Duodenal mucosa (tissue), 2 donors: ENCODE results near the gene KLF12.

Experiments
- H3K27ac ChIP-seq: one replicate; pipeline ENCODE4 v1.7.0; 2013; ENCODE audit warnings: low read depth, low read length
- H3K27me3 ChIP-seq, 2 donors: one replicate each; pipeline ENCODE4 v1.7.0; 2013; ENCODE audit warnings: low read length in 2 of 2, control low read depth in 1 of 2; ENCODE audit not compliant: insufficient read depth in 2 of 2, control insufficient read depth in 1 of 2
- H3K36me3 ChIP-seq, 2 donors: one replicate each; pipeline ENCODE4 v1.7.0; 2013; ENCODE audit warnings: low read length in 2 of 2, control low read depth in 1 of 2; ENCODE audit not compliant: insufficient read depth in 2 of 2, control insufficient read depth in 1 of 2
- H3K4me1 ChIP-seq, 2 donors: one replicate each; pipeline ENCODE4 v1.7.0; 2013; ENCODE audit warnings: low read length in 2 of 2, control low read depth in 1 of 2; ENCODE audit not compliant: insufficient read depth in 2 of 2, control insufficient read depth in 1 of 2
- H3K4me3 ChIP-seq, 2 donors: one replicate each; pipeline ENCODE4 v1.7.0; 2013; ENCODE audit warnings: low read length in 2 of 2, low read depth in 1 of 2
- H3K9ac ChIP-seq, 2 donors: one replicate each; pipeline ENCODE4 v1.7.0; 2013; ENCODE audit warnings: low read length in 2 of 2, low read depth in 1 of 2
- H3K9me3 ChIP-seq, 2 donors: one replicate each; pipeline ENCODE4 v1.7.0; 2013; ENCODE audit warnings: low read length in 2 of 2, control low read depth in 1 of 2; ENCODE audit not compliant: control insufficient read depth in 1 of 2

KLF12 gene

GRCh38 chr13:74104661-74105275 is 29.4 kb downstream of the KLF12 start:
- Histone ChIP-seq H3K4me3 (no peak overlapping the region), H3K36me3 (no peaks in the 10 kb centered on the region), H3K27me3 (no peaks in the 10 kb centered on the region), H3K4me1 (peaks cover 0 to 3% of the 10 kb centered on the region in 2 donors), H3K27ac (no peak overlapping the region), H3K9ac (no peak overlapping the region), H3K9me3 (no peaks in the 10 kb centered on the region)

GRCh38 chr13:74103970-74104555 is 30.1 kb downstream of the KLF12 start:
- Histone ChIP-seq H3K36me3 (no peaks in the 10 kb centered on the region), H3K4me3 (no peak overlapping the region), H3K9ac (no peak overlapping the region), H3K4me1 (no peaks in the 10 kb centered on the region), H3K27ac (no peak overlapping the region), H3K9me3 (no peaks in the 10 kb centered on the region), H3K27me3 (no peaks in the 10 kb centered on the region)

DNA sequence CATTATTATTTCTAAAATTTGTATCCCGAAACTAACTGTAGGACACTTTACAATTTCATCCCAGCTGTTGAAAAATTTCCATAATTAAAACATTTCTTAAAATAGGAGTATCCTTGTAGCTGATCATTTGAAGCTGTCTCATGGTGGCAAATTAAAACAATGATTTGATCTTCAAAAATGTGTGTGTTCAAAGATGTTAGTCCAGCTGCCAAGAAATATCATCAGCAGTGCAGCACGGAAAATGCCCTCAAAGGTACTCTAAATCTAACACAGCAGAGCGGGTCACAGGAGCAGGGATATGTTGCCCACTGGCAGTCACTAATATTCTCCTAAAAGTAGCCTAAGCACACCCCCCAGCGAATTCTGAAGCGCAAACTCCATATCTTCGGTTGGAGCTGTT is 31.0 kb downstream of the KLF12 start:
- Histone ChIP-seq H3K4me3 (no peak overlapping the region), H3K9ac (no peak overlapping the region), H3K9me3 (no peaks in the 10 kb centered on the region), H3K27ac (no peak overlapping the region), H3K36me3 (no peaks in the 10 kb centered on the region), H3K4me1 (no peaks in the 10 kb centered on the region), H3K27me3 (no peaks in the 10 kb centered on the region)

- no peaks in the 10 kb centered on the region for H3K9me3 ChIP-seq
- no peaks in the 10 kb centered on the region for H3K27me3 ChIP-seq
- H3K4me1 ChIP-seq, result no peaks in the 10 kb centered on the region
- H3K4me3 ChIP-seq, result no peak overlapping the region
- no peak overlapping the region for H3K27ac ChIP-seq
- H3K9ac ChIP-seq, result no peak overlapping the region
- no peaks in the 10 kb centered on the region for H3K36me3 ChIP-seq
Observed at GRCh38 chr13:74102691-74103090, 31.5 kb downstream of the KLF12 start.

GRCh38 chr13:74101436-74101835 is 32.8 kb downstream of the KLF12 start:
- Histone ChIP-seq H3K4me3 (no peak overlapping the region), H3K9me3 (no peaks in the 10 kb centered on the region), H3K27ac (no peak overlapping the region), H3K36me3 (no peaks in the 10 kb centered on the region), H3K27me3 (no peaks in the 10 kb centered on the region), H3K9ac (no peak overlapping the region), H3K4me1 (no peaks in the 10 kb centered on the region)

- no peaks in the 10 kb centered on the region for H3K9me3 ChIP-seq
- no peaks in the 10 kb centered on the region for H3K27me3 ChIP-seq
- no peak overlapping the region for H3K27ac ChIP-seq
Observed at GRCh38 chr13:74098077-74098476, 36.1 kb downstream of the KLF12 start.

DNA sequence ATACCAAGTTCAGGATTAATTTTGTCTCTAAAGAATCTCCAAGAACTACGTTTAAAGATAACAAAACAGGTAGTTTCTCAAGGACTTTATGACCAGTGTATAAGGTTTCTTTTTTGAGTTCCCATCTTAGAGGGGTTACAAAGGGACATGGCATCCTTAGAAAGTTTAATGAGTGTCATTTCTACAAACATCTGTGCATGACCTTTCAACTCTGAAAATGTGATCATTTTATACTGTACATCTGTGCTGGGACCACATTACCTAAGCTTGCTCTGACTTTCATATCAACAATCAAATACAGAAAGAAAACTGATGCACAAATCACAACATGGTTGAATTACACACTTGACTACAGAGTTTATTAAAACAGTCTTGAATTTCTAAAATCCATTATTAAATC is 37.1 kb downstream of the KLF12 start:
- Histone ChIP-seq H3K27ac (no peak overlapping the region), H3K9ac (no peak overlapping the region)

More at GRCh38 chr13:74098077-74098476, 36.1 kb downstream of the KLF12 start:
- no peaks in the 10 kb centered on the region for H3K36me3 ChIP-seq
- no peak overlapping the region for H3K4me3 ChIP-seq
- no peaks in the 10 kb centered on the region for H3K4me1 ChIP-seq
- no peak overlapping the region for H3K9ac ChIP-seq

DNA sequence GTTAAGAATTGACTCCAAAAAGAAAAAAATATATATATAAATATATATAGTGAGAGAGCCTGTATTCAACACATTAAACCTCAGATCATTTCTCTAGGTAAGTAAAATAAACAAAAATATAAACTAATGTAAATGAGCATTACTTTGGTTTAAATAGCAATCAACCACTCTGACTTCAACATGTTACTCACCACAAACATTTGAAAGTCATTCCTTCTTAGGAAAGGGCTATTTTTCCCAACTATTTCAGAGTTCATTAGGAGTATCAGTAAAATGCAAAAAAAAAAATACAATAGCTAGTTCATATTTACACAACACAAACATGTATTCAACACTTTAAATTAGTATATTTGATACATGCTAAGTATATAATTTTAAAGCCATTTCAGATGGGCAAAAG is 40.5 kb downstream of the KLF12 start:
- Histone ChIP-seq H3K27me3 (no peaks in the 10 kb centered on the region), H3K27ac (no peak overlapping the region), H3K4me3 (no peak overlapping the region), H3K4me1 (no peaks in the 10 kb centered on the region), H3K36me3 (no peaks in the 10 kb centered on the region), H3K9ac (no peak overlapping the region), H3K9me3 (no peaks in the 10 kb centered on the region)

More for the DNA sequence above, 37.1 kb downstream of the KLF12 start:
- Histone ChIP-seq H3K4me3 (no peak overlapping the region), H3K9me3 (no peaks in the 10 kb centered on the region), H3K27me3 (no peaks in the 10 kb centered on the region), H3K36me3 (no peaks in the 10 kb centered on the region), H3K4me1 (no peaks in the 10 kb centered on the region)

- no peak overlapping the region for H3K27ac ChIP-seq
Observed at GRCh38 chr13:74092711-74093110, 41.5 kb downstream of the KLF12 start.

GRCh38 chr13:74090869-74091605 is 43.2 kb downstream of the KLF12 start:
- H3K4me3 ChIP-seq, result no peak overlapping the region
- no peaks in the 10 kb centered on the region for H3K4me1 ChIP-seq
- no peaks in the 10 kb centered on the region for H3K27me3 ChIP-seq

More at GRCh38 chr13:74092711-74093110, 41.5 kb downstream of the KLF12 start:
- no peaks in the 10 kb centered on the region for H3K27me3 ChIP-seq
- no peaks in the 10 kb centered on the region for H3K36me3 ChIP-seq
- H3K9ac ChIP-seq, result no peak overlapping the region
- no peaks in the 10 kb centered on the region for H3K4me1 ChIP-seq
- H3K9me3 ChIP-seq, result no peaks in the 10 kb centered on the region
- H3K4me3 ChIP-seq, result no peak overlapping the region

More at GRCh38 chr13:74090869-74091605, 43.2 kb downstream of the KLF12 start:
- no peaks in the 10 kb centered on the region for H3K9me3 ChIP-seq
- H3K36me3 ChIP-seq, result no peaks in the 10 kb centered on the region
- no peak overlapping the region for H3K27ac ChIP-seq
- H3K9ac ChIP-seq, result no peak overlapping the region
